T-cell (primary cell): Measurements from ENCODE around the gene KRT36. TPM values are rescaled to one million over a fixed set of nuclear protein-coding genes. Genes with fewer than 3 reads are reported as not detected.

Experiments
- ATAC-seq, 4 experiments: fragments of 200-7000 bp in 3 of 4; fragments of 150-1000 bp in 1 of 4; cut with Tn5 transposase; replicated peaks in 1 of 4; 1 replicate in 3 of 4; 2 replicates in 1 of 4; pipeline ENCODE4 v1.10.0; 2021; ENCODE audit warnings: moderate library complexity in 3 of 4, mild to moderate bottlenecking in 2 of 4, moderate number of reproducible peaks in 1 of 4
- CTCF ChIA-PET, 2 donors: fragments of 300-600 bp; sonication (Branson Sonifier 250); formaldehyde crosslinking; loops; one replicate each; lab custom pipeline; 2022; ENCODE audit warnings: antibody characterized with exemption in 2 of 2; lab: Charles Lee
- POLR2A ChIA-PET, 2 donors: fragments of 300-600 bp; sonication (Branson Sonifier 250); formaldehyde crosslinking; loops; one replicate each; lab custom pipeline; 2022; ENCODE audit warnings: antibody characterized with exemption in 2 of 2; lab: Charles Lee
- DNase-seq, 35 experiments: peaks; one replicate each; pipeline versions ENCODE4 v3.0.0 to v3.0.0-alpha.2; 2013 to 2023
- H3K27ac ChIP-seq: one replicate; pipeline ENCODE4 v1.5.1; 2013; ENCODE audit warnings: low read length
- H3K27me3 ChIP-seq, 2 experiments: replicated peaks in 1 of 2; 1 replicate in 1 of 2; 2 replicates in 1 of 2; pipeline versions ENCODE4 v1.6.1 to v1.7.0; 2013; ENCODE audit warnings: low read length in 1 of 2, mixed read lengths in 1 of 2; ENCODE audit not compliant: control insufficient read depth in 2 of 2, insufficient read depth in 2 of 2; ENCODE audit errors: extremely low read depth in 1 of 2
- H3K36me3 ChIP-seq, 2 donors: 1 replicate in 1 of 2; 2 replicates in 1 of 2; pipeline versions ENCODE4 v1.6.1 to v1.7.0; 2013; ENCODE audit warnings: low read length in 1 of 2; ENCODE audit not compliant: control insufficient read depth in 2 of 2, insufficient read depth in 1 of 2; ENCODE audit errors: extremely low read depth in 1 of 2
- H3K4me1 ChIP-seq, 2 experiments: 1 replicate in 1 of 2; 2 replicates in 1 of 2; pipeline versions ENCODE4 v1.6.1 to v1.7.0; 2013; ENCODE audit warnings: low read length in 2 of 2, mixed read lengths in 1 of 2; ENCODE audit not compliant: insufficient read depth in 2 of 2, control insufficient read depth in 1 of 2; ENCODE audit errors: extremely low read depth in 1 of 2
- H3K4me3 ChIP-seq, 2 donors: 1 replicate in 1 of 2; 2 replicates in 1 of 2; pipeline versions ENCODE4 v1.5.1 to v1.7.0; 2013; ENCODE audit warnings: mild to moderate bottlenecking in 2 of 2, low read length in 1 of 2, moderate library complexity in 1 of 2; ENCODE audit not compliant: control insufficient read depth in 1 of 2; ENCODE audit errors: extremely low read depth in 1 of 2
- H3K9me3 ChIP-seq: 2 replicates; pipeline ENCODE4 v1.7.0; 2013
- H3K27ac Mint-ChIP-seq, 2 donors: one replicate each; pipeline ENCODE4 v1.8.0; 2020 to 2021; ENCODE audit warnings: mild to moderate bottlenecking in 2 of 2, mixed read lengths in 2 of 2
- H3K27me3 Mint-ChIP-seq, 2 donors: one replicate each; pipeline ENCODE4 v1.8.0; 2021 to 2022; ENCODE audit warnings: mixed read lengths in 2 of 2
- H3K36me3 Mint-ChIP-seq: one replicate; pipeline ENCODE4 v1.8.0; 2021; ENCODE audit warnings: mixed read lengths
- H3K4me1 Mint-ChIP-seq, 3 donors: one replicate each; pipeline ENCODE4 v1.8.0; 2020 to 2022; ENCODE audit warnings: mixed read lengths in 3 of 3, mild to moderate bottlenecking in 1 of 3
- H3K4me3 Mint-ChIP-seq, 3 donors: one replicate each; pipeline ENCODE4 v1.8.0; 2020 to 2022; ENCODE audit warnings: mild to moderate bottlenecking in 3 of 3, mixed read lengths in 3 of 3, moderate library complexity in 3 of 3
- H3K9me3 Mint-ChIP-seq, 3 donors: one replicate each; pipeline ENCODE4 v1.8.0; 2020 to 2022; ENCODE audit warnings: mixed read lengths in 3 of 3
- WGBS: methylation state at CpG from one replicate; pipeline ENCODE4 v1.1.5; 2013; ENCODE audit warnings: missing lambda C conversion rate; ENCODE audit not compliant: insufficient coverage; 5-methylcytosine and 5-hydroxymethylcytosine counted together
- total RNA-seq, 35 experiments: library from RNA in 6 of 35; stranded (reverse) in 6 of 35; fragments of 120-200 nt in 1 of 35; gene quantifications; one replicate each; pipeline versions ENCODE4 v1.2.1 to v1.2.4 and lab custom pipeline; 2013 to 2026

The KRT36 gene
- total RNA-seq, 5 donors from 2014 or later (not counting 1 experiment from before 2014, with no cell fraction given) = not detected

DNA sequence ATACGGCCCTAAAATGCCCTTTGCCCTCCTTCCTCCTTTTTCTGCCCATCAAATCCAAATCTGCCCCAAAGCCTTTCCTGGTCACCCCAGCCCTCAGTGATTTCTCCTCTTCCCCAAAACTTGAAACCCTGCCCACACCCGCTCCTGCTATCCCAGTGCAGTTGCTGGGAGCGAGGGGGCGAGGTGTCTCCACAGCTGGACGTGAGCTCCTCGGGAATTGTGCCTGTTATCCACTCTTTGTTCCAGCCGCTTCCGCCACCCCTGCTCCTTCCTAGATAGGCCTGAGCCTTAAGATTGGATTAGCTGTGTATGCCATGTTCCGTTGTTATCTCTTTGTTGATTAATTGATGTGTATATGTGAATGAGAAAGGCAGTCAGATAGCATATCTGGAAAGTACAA is 6.2 kb downstream of the KRT36 start:
- Histone ChIP-seq H3K27ac (no peak overlapping the region), H3K27me3 (peaks cover 0 to 29% of the 10 kb centered on the region in 2 experiments), H3K4me3 (no peak overlapping the region), H3K36me3 (no peaks in the 10 kb centered on the region), H3K4me1 (peaks cover 0 to 2% of the 10 kb centered on the region in 2 experiments), H3K9me3 (no peaks in the 10 kb centered on the region)
- POLR2A ChIA-PET = no interaction called here
- no peaks in the 10 kb centered on the region for H3K4me1 Mint-ChIP-seq
- no peaks in the 10 kb centered on the region for H3K36me3 Mint-ChIP-seq
- no peaks in the 10 kb centered on the region for H3K9me3 Mint-ChIP-seq
- ATAC-seq = no peak
- H3K4me3 Mint-ChIP-seq = no peak overlapping the region
- H3K27ac Mint-ChIP-seq = no peak overlapping the region
- CTCF ChIA-PET = interaction anchor here in 1 of 2 donors (1.1 kb wide), 1 partner anchor 161 kb away, joined by 4 read pairs; no protein-coding TSS in a partner anchor
- no peaks in the 10 kb centered on the region for H3K27me3 Mint-ChIP-seq
- no peak for DNase-seq
- 78% methylated on average over 4 of the region's 9 CpGs for WGBS

DNA sequence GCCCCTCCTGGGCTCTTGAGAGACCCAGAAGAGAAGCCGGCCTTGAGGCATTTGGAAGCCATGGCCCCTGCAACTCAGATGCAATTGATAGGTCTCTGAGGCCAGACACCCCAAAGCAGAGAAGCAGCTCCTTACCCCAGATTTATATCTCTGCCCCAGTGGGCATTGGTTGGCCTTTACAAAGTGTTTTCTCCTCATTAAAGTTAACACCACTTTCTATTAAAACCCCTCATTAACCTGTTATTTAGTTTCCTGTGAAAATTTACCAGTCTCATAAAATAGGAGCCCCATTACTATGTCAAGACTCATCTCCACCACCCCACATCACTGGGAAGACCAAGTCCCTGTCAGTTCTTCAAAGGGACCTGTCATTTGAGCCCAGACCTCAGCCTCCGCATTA is 8.7 kb downstream of the KRT36 start, which contains the start of gene KRT35:
KRT35 (minus strand) TSS at position 116 of the 400 bp plus-strand sequence; CDS start at position 62, 54 bp downstream.
- H3K4me1 Mint-ChIP-seq = no peaks in the 10 kb centered on the region
- WGBS = 86% methylated on average over 1 of the region's 2 CpGs
- H3K36me3 Mint-ChIP-seq = no peaks in the 10 kb centered on the region
- no peaks in the 10 kb centered on the region for H3K9me3 Mint-ChIP-seq
- ATAC-seq = no peak
- no peaks in the 10 kb centered on the region for H3K27me3 Mint-ChIP-seq
- Histone ChIP-seq H3K4me1 (no peaks in the 10 kb centered on the region), H3K4me3 (no peak within 1 kb of the TSS), H3K36me3 (no peaks in the 10 kb centered on the region), H3K9me3 (no peaks in the 10 kb centered on the region), H3K27ac (no peak within 1 kb of the TSS), H3K27me3 (peaks cover 0 to 10% of the 10 kb centered on the region in 2 experiments)
- ChIA-PET CTCF (no interaction called here), POLR2A (no interaction called here)
- DNase-seq = no peak
- H3K27ac Mint-ChIP-seq = no peak within 1 kb of the TSS
- H3K4me3 Mint-ChIP-seq = no peak within 1 kb of the TSS

DNA sequence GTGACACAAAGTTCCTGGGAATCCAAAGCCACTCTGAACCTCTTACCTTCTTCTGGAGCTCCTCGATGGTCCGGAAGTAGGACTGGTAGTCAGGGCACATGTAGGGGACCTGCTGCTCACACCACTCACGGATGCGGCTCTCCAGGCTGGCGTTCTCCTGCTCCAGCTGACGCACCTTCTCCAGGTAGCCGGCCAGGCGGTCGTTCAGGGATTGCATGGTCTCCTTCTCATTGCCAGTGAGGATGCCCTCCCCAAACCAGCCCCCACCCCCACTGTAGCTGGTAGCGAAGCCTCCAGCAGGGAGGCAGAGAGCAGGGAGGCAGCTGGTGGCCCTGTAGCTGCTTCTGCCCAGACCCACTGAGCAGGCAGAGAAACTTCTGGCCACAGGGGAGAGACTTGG is 9.1 kb downstream of the KRT36 start:
- POLR2A ChIA-PET = no interaction called here
- H3K27ac Mint-ChIP-seq = no peak overlapping the region
- H3K36me3 Mint-ChIP-seq = no peaks in the 10 kb centered on the region
- Histone ChIP-seq H3K4me1 (no peaks in the 10 kb centered on the region), H3K36me3 (no peaks in the 10 kb centered on the region), H3K9me3 (no peaks in the 10 kb centered on the region), H3K4me3 (no peak overlapping the region), H3K27me3 (peaks cover 0 to 8% of the 10 kb centered on the region in 2 experiments), H3K27ac (no peak overlapping the region)
- no peaks in the 10 kb centered on the region for H3K4me1 Mint-ChIP-seq
- no peaks in the 10 kb centered on the region for H3K9me3 Mint-ChIP-seq
- 98% methylated on average over 6 of the region's 10 CpGs for WGBS
- H3K4me3 Mint-ChIP-seq = no peak overlapping the region
- no peak for ATAC-seq
- no peak for DNase-seq
- H3K27me3 Mint-ChIP-seq = no peaks in the 10 kb centered on the region
- CTCF ChIA-PET = no interaction called here

DNA sequence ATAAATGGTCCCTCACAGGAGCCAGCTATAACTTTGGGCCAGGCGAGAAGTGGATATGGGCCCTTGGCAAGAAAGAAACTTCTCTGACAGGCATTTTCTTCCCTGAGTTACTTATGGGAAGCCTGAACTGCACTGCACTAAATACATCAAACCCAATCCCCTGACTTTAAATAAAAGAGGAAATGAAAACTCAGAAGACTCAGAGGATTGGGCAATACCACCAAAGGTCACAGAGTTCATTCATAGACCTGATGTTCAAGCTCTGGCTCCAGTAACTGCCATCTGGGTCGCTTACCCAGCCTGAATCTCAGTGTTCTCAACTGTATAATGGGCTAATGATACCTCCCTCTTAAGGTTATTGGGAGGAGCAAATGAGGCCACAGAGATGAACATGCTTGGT is 9.6 kb downstream of the KRT36 start:
- ATAC-seq (no peak), DNase-seq (no peak)
- Mint-ChIP-seq H3K4me3 (no peak overlapping the region), H3K4me1 (no peaks in the 10 kb centered on the region), H3K27me3 (no peaks in the 10 kb centered on the region), H3K9me3 (no peaks in the 10 kb centered on the region), H3K27ac (no peak overlapping the region), H3K36me3 (no peaks in the 10 kb centered on the region)
- ChIA-PET CTCF (no interaction called here), POLR2A (no interaction called here)
- Histone ChIP-seq H3K36me3 (no peaks in the 10 kb centered on the region), H3K9me3 (no peaks in the 10 kb centered on the region), H3K27ac (no peak overlapping the region), H3K4me3 (no peak overlapping the region), H3K4me1 (no peaks in the 10 kb centered on the region), H3K27me3 (peaks cover 0 to 8% of the 10 kb centered on the region in 2 experiments)
- 67% methylated on average over 1 of the region's 2 CpGs for WGBS

DNA sequence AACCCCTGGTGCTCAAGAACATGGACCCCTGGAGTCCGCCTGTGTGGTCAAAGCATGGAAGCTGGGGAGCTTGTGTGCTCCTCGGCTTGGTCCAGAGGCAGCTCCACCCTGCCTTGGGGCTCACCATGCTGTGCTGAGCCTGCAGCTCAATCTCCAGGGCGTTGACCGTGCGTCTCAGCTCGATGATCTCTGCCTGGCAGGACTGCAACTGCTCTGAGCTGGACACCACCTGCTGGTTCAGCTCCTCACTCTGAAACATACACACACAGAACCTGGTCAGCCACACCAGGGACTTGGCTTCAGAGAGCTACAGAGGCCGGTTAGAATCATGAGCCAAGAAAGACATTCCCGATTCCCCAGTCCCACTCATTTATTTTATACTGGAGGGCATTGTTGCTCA is 11.5 kb downstream of the KRT36 start:
- H3K27ac ChIP-seq = no peak overlapping the region
- no peaks in the 10 kb centered on the region for H3K27me3 ChIP-seq
- no peak overlapping the region for H3K4me3 Mint-ChIP-seq
- H3K4me1 ChIP-seq = no peaks in the 10 kb centered on the region
- H3K36me3 ChIP-seq = no peaks in the 10 kb centered on the region
- ATAC-seq (no peak), DNase-seq (no peak)
- ChIA-PET POLR2A (no interaction called here), CTCF (no interaction called here)
- H3K36me3 Mint-ChIP-seq = no peaks in the 10 kb centered on the region
- H3K27me3 Mint-ChIP-seq = no peaks in the 10 kb centered on the region
- H3K9me3 ChIP-seq = no peaks in the 10 kb centered on the region
- no peak overlapping the region for H3K4me3 ChIP-seq
- no peak overlapping the region for H3K27ac Mint-ChIP-seq
- no peaks in the 10 kb centered on the region for H3K9me3 Mint-ChIP-seq
- 70% methylated on average over 6 of the region's 8 CpGs for WGBS
- no peaks in the 10 kb centered on the region for H3K4me1 Mint-ChIP-seq

DNA sequence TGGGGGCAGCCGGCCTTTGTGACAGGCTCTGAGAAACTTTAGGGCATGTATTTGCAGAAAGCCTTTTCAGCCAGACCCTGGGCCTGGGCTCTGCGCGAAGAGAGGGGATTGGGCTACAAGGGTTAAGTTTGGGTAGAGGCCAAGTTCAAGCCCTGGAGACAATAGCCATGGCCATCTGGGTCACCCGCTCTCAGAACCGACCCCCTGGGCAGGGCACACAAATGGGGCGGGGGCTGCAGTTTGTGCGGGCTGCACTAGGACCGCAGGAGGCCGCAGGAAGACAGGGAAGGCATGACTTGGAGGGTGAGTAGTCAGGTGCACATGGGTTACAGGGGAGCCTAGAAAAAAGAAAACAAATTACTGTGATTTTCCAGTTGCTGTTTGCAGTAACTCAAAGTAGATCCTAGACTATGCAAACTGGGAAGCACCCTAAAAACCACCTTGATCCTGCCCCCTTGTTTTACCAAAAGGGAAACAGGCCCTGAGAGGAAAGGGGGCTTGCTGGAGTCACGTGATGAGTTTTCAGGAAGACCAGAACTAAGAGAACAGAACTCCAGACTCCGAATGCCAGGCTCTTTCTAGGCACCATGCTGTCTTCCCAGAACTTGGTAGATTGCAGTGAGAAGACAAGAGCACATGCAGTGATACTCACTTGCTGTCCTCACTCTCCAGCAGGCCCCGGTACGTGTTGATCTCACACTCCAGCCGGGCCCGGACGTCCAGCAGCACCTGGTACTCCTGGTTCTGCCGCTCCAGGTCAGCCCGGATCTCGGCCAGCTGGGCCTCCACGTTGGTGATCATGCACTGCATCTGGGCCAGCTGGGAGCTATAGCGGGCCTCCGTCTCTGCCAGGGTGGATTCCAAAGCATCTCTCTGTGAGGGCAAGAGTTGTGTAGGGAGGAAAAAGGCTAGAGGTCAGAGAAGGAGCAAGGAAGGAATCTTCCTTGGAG is 12.6 kb downstream of the KRT36 start:
- ChIA-PET POLR2A (no interaction called here), CTCF (no interaction called here)
- H3K27me3 Mint-ChIP-seq = peaks cover 0 to 4% of the 10 kb centered on the region in 2 donors

More for the DNA sequence above, 12.6 kb downstream of the KRT36 start:
- Mint-ChIP-seq H3K4me1 (no peaks in the 10 kb centered on the region), H3K9me3 (no peaks in the 10 kb centered on the region), H3K27ac (no peak overlapping the region), H3K4me3 (no peak overlapping the region), H3K36me3 (no peaks in the 10 kb centered on the region)
- Histone ChIP-seq H3K9me3 (no peaks in the 10 kb centered on the region), H3K36me3 (no peaks in the 10 kb centered on the region), H3K4me1 (no peaks in the 10 kb centered on the region), H3K4me3 (no peak overlapping the region), H3K27ac (no peak overlapping the region), H3K27me3 (no peaks in the 10 kb centered on the region)
- 85% methylated on average over 20 of the region's 22 CpGs for WGBS
- DNase-seq (no peak), ATAC-seq (no peak)
